Measurements from ENCODE around the gene FILIP1L. TPM values are rescaled to one million over a fixed set of nuclear protein-coding genes. Genes with fewer than 3 reads are reported as not detected.

The FILIP1L gene
- total and polyA plus RNA-seq, 2 donors from 2014 or later, result 5.5 to 25.5 TPM

DNA sequence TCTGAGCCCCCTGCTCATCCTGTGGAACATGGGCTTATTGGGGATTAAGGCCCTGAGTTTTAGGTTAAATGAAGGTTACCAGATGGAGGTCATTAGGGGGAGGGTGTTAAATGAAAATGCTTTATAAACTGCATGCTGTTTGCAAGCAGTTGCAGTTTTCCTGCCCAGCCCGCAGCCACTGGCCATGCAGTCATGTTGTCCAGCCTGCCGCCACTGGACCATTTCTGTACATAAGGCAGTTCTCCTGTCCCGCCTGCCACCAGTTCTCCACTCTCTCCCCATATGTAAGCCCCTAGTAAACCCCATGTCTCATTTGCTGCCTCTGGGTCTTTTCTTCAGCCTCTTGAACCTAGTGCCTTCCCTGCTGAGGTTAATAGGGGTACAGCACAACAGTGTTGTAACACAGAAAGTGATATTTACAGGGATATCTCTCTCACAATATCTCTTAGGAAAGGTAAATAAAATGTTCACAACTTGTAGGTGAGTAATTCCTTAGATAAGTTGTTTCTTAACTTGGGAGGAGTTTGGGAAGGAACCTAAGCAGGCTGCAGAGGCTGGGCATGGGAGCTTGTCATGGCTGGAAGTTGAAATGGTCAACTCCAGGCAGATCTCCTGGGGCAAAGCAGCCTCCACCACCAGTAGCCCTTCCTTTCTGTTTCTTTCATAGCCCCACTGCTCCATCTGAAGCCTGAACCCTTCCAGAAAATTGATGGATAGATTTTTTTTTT lies 148.5 kb downstream of the FILIP1L start:
- Histone ChIP-seq H3K36me3 (ENCODE audit: control insufficient read depth in 2 of 3, insufficient read depth in 3 of 3, low read length in 3 of 3) (no peaks in the 10 kb centered on the region), H3K9me3 (ENCODE audit: control insufficient read depth in 2 of 3, insufficient read depth in 1 of 3, low read length in 3 of 3) (no peaks in the 10 kb centered on the region), H3K9ac (ENCODE audit: low read length in 3 of 3) (no peak overlapping the region), H3K4me1 (ENCODE audit: control insufficient read depth in 2 of 3, insufficient read depth in 2 of 3, low read depth in 1 of 3, low read length in 3 of 3) (no peaks in the 10 kb centered on the region), H3K27ac (ENCODE audit: low read depth in 2 of 2, low read length in 2 of 2) (no peak overlapping the region), H3K4me3 (ENCODE audit: low read length in 3 of 3) (no peak overlapping the region), H3K27me3 (ENCODE audit: control insufficient read depth, insufficient read depth, low read length) (no peaks in the 10 kb centered on the region)
- intact Hi-C loops (cut with DNase I), result no loop called here
- FAIRE-seq, result no peak
- TF ChIP-seq, protein P1, sequence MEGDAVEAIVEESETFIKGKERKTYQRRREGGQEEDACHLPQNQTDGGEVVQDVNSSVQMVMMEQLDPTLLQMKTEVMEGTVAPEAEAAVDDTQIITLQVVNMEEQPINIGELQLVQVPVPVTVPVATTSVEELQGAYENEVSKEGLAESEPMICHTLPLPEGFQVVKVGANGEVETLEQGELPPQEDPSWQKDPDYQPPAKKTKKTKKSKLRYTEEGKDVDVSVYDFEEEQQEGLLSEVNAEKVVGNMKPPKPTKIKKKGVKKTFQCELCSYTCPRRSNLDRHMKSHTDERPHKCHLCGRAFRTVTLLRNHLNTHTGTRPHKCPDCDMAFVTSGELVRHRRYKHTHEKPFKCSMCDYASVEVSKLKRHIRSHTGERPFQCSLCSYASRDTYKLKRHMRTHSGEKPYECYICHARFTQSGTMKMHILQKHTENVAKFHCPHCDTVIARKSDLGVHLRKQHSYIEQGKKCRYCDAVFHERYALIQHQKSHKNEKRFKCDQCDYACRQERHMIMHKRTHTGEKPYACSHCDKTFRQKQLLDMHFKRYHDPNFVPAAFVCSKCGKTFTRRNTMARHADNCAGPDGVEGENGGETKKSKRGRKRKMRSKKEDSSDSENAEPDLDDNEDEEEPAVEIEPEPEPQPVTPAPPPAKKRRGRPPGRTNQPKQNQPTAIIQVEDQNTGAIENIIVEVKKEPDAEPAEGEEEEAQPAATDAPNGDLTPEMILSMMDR (IDR thresholded peaks at IDR 0.05; ENCODE audit: borderline replicate concordance, extremely low read depth, insufficient read depth), result no peak
- no peak for DNase-seq

DNA sequence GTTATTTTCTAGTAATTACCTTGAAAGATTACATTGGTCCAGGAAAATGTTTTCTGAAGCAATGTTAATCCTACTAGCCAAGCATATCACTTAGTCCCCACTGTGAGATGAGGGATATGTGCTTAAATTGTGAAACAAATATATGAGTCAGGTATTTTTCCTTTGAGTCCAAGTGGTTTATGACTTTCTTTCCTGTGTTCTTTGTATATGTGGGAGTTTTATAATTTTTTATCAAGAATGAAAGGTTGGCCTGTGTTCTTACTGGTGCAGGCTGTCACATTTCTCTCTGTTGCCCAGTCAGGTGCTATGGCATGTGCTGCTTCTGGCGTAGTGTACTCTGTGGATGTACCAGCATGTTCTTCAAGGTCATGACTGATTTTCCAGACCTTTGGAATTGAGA lies 149.2 kb downstream of the FILIP1L start:
- H3K4me1 ChIP-seq (ENCODE audit: control insufficient read depth in 2 of 3, insufficient read depth in 2 of 3, low read depth in 1 of 3, low read length in 3 of 3), result no peaks in the 10 kb centered on the region
- H3K4me3 ChIP-seq (ENCODE audit: low read length in 3 of 3), result no peak overlapping the region
- FAIRE-seq, result no peak

DNA sequence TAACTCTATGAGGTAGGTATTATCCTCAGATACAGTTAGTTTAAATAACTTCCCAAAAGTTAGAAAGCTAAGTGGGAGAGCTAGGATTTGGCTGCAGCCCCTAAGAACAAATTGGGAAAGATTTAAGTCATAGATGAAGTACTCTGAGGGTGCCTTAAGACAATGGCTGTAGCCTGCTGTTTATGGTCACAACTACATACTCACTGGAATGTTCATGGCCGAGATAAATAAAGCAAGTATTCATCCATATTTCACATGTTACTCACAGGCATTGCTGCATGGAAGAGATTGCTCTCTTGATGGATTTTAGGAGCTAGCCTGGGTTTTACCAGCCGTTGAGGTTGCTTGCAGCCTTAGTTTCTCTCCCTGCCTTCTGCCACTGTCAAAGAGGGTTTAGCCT lies 151.6 kb downstream of the FILIP1L start:
- Histone ChIP-seq H3K4me1 (ENCODE audit: control insufficient read depth in 2 of 3, insufficient read depth in 2 of 3, low read depth in 1 of 3, low read length in 3 of 3) (peaks cover 0 to 3% (median 0%) of the 10 kb centered on the region in 3 donors), H3K36me3 (ENCODE audit: control insufficient read depth in 2 of 3, insufficient read depth in 3 of 3, low read length in 3 of 3) (no peaks in the 10 kb centered on the region), H3K4me3 (ENCODE audit: low read length in 3 of 3) (no peak overlapping the region), H3K9ac (ENCODE audit: low read length in 3 of 3) (no peak overlapping the region), H3K27ac (ENCODE audit: low read depth in 2 of 2, low read length in 2 of 2) (no peak overlapping the region), H3K9me3 (ENCODE audit: control insufficient read depth in 2 of 3, insufficient read depth in 1 of 3, low read length in 3 of 3) (no peaks in the 10 kb centered on the region), H3K27me3 (ENCODE audit: control insufficient read depth, insufficient read depth, low read length) (no peaks in the 10 kb centered on the region)
- FAIRE-seq (no peak), DNase-seq (no peak)
- TF ChIP-seq, protein P1 (IDR thresholded peaks at IDR 0.05; ENCODE audit: borderline replicate concordance, extremely low read depth, insufficient read depth), result no peak
- intact Hi-C loops (cut with DNase I), result no loop called here

More for the DNA sequence above, 149.2 kb downstream of the FILIP1L start:
- Histone ChIP-seq H3K36me3 (ENCODE audit: control insufficient read depth in 2 of 3, insufficient read depth in 3 of 3, low read length in 3 of 3) (no peaks in the 10 kb centered on the region), H3K9ac (ENCODE audit: low read length in 3 of 3) (no peak overlapping the region), H3K27ac (ENCODE audit: low read depth in 2 of 2, low read length in 2 of 2) (no peak overlapping the region), H3K27me3 (ENCODE audit: control insufficient read depth, insufficient read depth, low read length) (no peaks in the 10 kb centered on the region), H3K9me3 (ENCODE audit: control insufficient read depth in 2 of 3, insufficient read depth in 1 of 3, low read length in 3 of 3) (no peaks in the 10 kb centered on the region)
- intact Hi-C loops (cut with DNase I), result no loop called here
- TF ChIP-seq, protein P1 (IDR thresholded peaks at IDR 0.05; ENCODE audit: borderline replicate concordance, extremely low read depth, insufficient read depth), result no peak
- no peak for DNase-seq
